ENCODE results near the gene PSME2. TPM values are rescaled to one million over a fixed set of nuclear protein-coding genes. Genes with fewer than 3 reads are reported as not detected.

PSME2 gene
- polyA plus RNA-seq, 2 of the 4 experiments (the other 2 are of a cell fraction) = 137 to 144 TPM

DNA sequence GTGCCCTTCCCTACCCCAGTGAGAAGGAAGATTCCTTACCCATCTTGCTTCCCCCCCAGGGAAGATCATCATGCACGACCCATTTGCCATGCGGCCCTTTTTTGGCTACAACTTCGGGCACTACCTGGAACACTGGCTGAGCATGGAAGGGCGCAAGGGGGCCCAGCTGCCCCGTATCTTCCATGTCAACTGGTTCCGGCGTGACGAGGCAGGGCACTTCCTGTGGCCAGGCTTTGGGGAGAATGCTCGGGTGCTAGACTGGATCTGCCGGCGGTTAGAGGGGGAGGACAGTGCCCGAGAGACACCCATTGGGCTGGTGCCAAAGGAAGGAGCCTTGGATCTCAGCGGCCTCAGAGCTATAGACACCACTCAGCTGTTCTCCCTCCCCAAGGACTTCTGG, 43.0 kb downstream of the PSME2 start:
- POLR2A ChIA-PET = interaction anchor here (1.8 to 5.6 kb wide), 2 partner anchors 9 to 11 kb away, joined by 7 to 26 read pairs; partner anchors contain the start of genes DCAF11, NRL and PCK2
- FAIRE-seq (no peak), DNase-seq (ENCODE audit: low read depth in 1 of 2, low spot score in 1 of 2) (no peak), ATAC-seq (no peak)
- Histone ChIP-seq H3K27ac (no peak overlapping the region), H3K4me2 (no peak overlapping the region), H3K9me3 (no peaks in the 10 kb centered on the region), H3K4me1 (peaks cover under 1% of the 10 kb centered on the region; the same call in 1 of the 3 replicates), H3K4me3 (no peak overlapping the region)
- 90% methylated on average over 13 of the region's 13 CpGs for WGBS (ENCODE audit: missing lambda C conversion rate)
- CTCF ChIA-PET = interaction anchor here (1.2 to 13.3 kb wide), 7 partner anchors 8 to 57 kb away, joined by 3 to 244 read pairs (median 5); partner anchors contain the start of genes DCAF11, IRF9, NRL and PCK2
- no peak for TF ChIP-seq HOXA7 (CRISPR knock-in tag; IDR thresholded peaks at IDR 0.05)

GRCh38 chr14:24102357-24103048, 43.9 kb downstream of the PSME2 start:
- no peak overlapping the region for H3K4me2 ChIP-seq
- FAIRE-seq (no peak), ATAC-seq (no peak), DNase-seq (ENCODE audit: low read depth in 1 of 2, low spot score in 1 of 2) (no peak)
- no peak overlapping the region for H3K4me3 ChIP-seq
- no peak for TF ChIP-seq ZSCAN20 (CRISPR knock-in tag; IDR thresholded peaks at IDR 0.05)
- no peak for TF ChIP-seq GATA3 (IDR thresholded peaks at IDR 0.05; ENCODE audit: borderline replicate concordance)
- TF ChIP-seq POLR2AphosphoS2 (conservative IDR thresholded peaks at IDR 0.05; ENCODE audit: low read length) = no peak
- no peak for TF ChIP-seq SMC3 (IDR thresholded peaks at IDR 0.05)
- TF ChIP-seq MAZ (IDR thresholded peaks at IDR 0.05; ENCODE audit: borderline replicate concordance, low read depth, low read length) = no peak
- no peak for TF ChIP-seq KDM1A (IDR thresholded peaks at IDR 0.05; ENCODE audit: low read depth)
- no peak for TF ChIP-seq RNF2 (IDR thresholded peaks at IDR 0.05; ENCODE audit: borderline replicate concordance, low read depth)
- TF ChIP-seq ELK1 (IDR thresholded peaks at IDR 0.05; ENCODE audit: low read depth, low read length) = no peak
- TF ChIP-seq CTCF (IDR thresholded peaks at IDR 0.05) = no peak
- TF ChIP-seq, protein P1, sequence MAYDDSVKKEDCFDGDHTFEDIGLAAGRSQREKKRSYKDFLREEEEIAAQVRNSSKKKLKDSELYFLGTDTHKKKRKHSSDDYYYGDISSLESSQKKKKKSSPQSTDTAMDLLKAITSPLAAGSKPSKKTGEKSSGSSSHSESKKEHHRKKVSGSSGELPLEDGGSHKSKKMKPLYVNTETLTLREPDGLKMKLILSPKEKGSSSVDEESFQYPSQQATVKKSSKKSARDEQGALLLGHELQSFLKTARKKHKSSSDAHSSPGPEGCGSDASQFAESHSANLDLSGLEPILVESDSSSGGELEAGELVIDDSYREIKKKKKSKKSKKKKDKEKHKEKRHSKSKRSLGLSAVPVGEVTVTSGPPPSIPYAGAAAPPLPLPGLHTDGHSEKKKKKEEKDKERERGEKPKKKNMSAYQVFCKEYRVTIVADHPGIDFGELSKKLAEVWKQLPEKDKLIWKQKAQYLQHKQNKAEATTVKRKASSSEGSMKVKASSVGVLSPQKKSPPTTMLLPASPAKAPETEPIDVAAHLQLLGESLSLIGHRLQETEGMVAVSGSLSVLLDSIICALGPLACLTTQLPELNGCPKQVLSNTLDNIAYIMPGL (CRISPR knock-in tag; IDR thresholded peaks at IDR 0.05; ENCODE audit: borderline replicate concordance) = no peak
- no peak for TF ChIP-seq CBX8 (IDR thresholded peaks at IDR 0.05)
- TF ChIP-seq, protein P2, sequence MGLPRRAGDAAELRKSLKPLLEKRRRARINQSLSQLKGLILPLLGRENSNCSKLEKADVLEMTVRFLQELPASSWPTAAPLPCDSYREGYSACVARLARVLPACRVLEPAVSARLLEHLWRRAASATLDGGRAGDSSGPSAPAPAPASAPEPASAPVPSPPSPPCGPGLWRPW (IDR thresholded peaks at IDR 0.05) = no peak
- no peak for TF ChIP-seq PHF8 (IDR thresholded peaks at IDR 0.05; ENCODE audit: borderline replicate concordance, low read depth)
- no peak for TF ChIP-seq RAD21 (conservative IDR thresholded peaks at IDR 0.05 in 1 of 2, IDR thresholded peaks at IDR 0.05 in 1 of 2)
- no peak for TF ChIP-seq ZFP36 (IDR thresholded peaks at IDR 0.05; ENCODE audit: borderline replicate concordance, partially characterized antibody)
- TF ChIP-seq RARB (CRISPR knock-in tag; IDR thresholded peaks at IDR 0.05) = no peak
- TF ChIP-seq ESRRA (IDR thresholded peaks at IDR 0.05; ENCODE audit: borderline replicate concordance, low read length) = no peak
- TF ChIP-seq NPAS2 (CRISPR knock-in tag; IDR thresholded peaks at IDR 0.05; ENCODE audit: borderline replicate concordance) = no peak
- no peak for TF ChIP-seq FOSB (CRISPR knock-in tag; IDR thresholded peaks at IDR 0.05)
- TF ChIP-seq FOSL2 (IDR thresholded peaks at IDR 0.05) = no peak
- TF ChIP-seq FOSL2 (CRISPR knock-in tag; IDR thresholded peaks at IDR 0.05) = no peak
- no peaks in the 10 kb centered on the region for H3K4me1 ChIP-seq
- 86% methylated on average over 7 of the region's 7 CpGs for WGBS (ENCODE audit: missing lambda C conversion rate)
- no peak overlapping the region for H3K27ac ChIP-seq
- no peaks in the 10 kb centered on the region for H3K9me3 ChIP-seq
- ChIA-PET CTCF (interaction anchor here (1.2 to 13.3 kb wide), 6 partner anchors 7 to 58 kb away, joined by 3 to 244 read pairs (median 8); partner anchors contain the start of genes DCAF11, IRF9, NRL and PCK2), POLR2A (interaction anchor here (1.8 to 5.6 kb wide), 2 partner anchors 8 to 12 kb away, joined by 7 to 26 read pairs; partner anchors contain the start of genes DCAF11, NRL and PCK2)
